Bronchial epithelial cell (primary cell): Measurements from ENCODE around the gene SLC46A3. TPM values are rescaled to one million over a fixed set of nuclear protein-coding genes. Genes with fewer than 3 reads are reported as not detected.

Experiments
- DNase-seq: peaks from one replicate; pipeline ENCODE4 v3.0.0-alpha.2; 2010; ENCODE audit warnings: low read depth
- FAIRE-seq: peaks from 2 replicates; lab custom pipeline; 2011; peaks lifted over from hg19 to GRCh38; lab: Jason Lieb, UNC
- H3K27me3 ChIP-seq: 2 replicates; pipeline ENCODE4 v1.5.1; 2011; ENCODE audit warnings: low read length; ENCODE audit not compliant: control insufficient read depth, insufficient read depth
- H3K36me3 ChIP-seq: 2 replicates; pipeline ENCODE4 v1.5.1; 2011; ENCODE audit warnings: low read length; ENCODE audit not compliant: control insufficient read depth, insufficient read depth
- H3K4me3 ChIP-seq: 2 replicates; pipeline ENCODE4 v1.5.1; 2011; ENCODE audit warnings: mild to moderate bottlenecking, low read depth, low read length, control low read depth
- total RNA-seq: library from RNA; depleted of rRNA; stranded (reverse); fragments of >200 nt; gene quantifications from 2 replicates; pipeline ENCODE4 v1.2.1, GENCODE V29; 2014
- TF ChIP-seq, protein P1 (sequence below): IDR thresholded peaks from 2 replicates; pipeline ENCODE4 v1.5.1; 2011; ENCODE audit warnings: mild to moderate bottlenecking, moderate library complexity, low read length, control low read depth, inconsistent platforms; ENCODE audit not compliant: insufficient read depth, severe bottlenecking

Gene SLC46A3
- total RNA-seq, 1 donor from 2014 or later: 0.79 TPM

DNA sequence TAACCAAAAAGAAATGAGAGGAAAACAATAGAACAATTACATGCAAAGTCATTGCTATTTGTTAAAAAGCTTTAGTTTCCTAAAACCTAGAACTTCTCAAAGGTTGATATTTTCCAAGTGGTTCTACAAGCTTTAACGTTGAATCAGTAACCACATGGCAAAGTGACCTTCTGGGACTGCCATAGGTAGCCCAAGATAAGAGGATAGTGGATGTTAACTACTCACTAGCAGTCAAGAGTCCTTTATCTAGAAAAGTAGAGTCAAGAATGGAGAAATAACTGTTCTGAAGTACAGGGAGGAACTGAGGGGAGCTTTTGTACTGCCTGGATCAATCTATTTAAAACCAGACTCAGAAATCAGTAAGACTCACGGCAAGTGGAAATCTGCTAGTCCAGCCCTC, 9.9 kb upstream of the SLC46A3 start:
- TF ChIP-seq, protein P1, sequence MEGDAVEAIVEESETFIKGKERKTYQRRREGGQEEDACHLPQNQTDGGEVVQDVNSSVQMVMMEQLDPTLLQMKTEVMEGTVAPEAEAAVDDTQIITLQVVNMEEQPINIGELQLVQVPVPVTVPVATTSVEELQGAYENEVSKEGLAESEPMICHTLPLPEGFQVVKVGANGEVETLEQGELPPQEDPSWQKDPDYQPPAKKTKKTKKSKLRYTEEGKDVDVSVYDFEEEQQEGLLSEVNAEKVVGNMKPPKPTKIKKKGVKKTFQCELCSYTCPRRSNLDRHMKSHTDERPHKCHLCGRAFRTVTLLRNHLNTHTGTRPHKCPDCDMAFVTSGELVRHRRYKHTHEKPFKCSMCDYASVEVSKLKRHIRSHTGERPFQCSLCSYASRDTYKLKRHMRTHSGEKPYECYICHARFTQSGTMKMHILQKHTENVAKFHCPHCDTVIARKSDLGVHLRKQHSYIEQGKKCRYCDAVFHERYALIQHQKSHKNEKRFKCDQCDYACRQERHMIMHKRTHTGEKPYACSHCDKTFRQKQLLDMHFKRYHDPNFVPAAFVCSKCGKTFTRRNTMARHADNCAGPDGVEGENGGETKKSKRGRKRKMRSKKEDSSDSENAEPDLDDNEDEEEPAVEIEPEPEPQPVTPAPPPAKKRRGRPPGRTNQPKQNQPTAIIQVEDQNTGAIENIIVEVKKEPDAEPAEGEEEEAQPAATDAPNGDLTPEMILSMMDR: no peak
- H3K27me3 ChIP-seq: no peaks in the 10 kb centered on the region
- DNase-seq: no peak
- FAIRE-seq: no peak
- H3K4me3 ChIP-seq: no peak overlapping the region
- H3K36me3 ChIP-seq: no peaks in the 10 kb centered on the region

DNA sequence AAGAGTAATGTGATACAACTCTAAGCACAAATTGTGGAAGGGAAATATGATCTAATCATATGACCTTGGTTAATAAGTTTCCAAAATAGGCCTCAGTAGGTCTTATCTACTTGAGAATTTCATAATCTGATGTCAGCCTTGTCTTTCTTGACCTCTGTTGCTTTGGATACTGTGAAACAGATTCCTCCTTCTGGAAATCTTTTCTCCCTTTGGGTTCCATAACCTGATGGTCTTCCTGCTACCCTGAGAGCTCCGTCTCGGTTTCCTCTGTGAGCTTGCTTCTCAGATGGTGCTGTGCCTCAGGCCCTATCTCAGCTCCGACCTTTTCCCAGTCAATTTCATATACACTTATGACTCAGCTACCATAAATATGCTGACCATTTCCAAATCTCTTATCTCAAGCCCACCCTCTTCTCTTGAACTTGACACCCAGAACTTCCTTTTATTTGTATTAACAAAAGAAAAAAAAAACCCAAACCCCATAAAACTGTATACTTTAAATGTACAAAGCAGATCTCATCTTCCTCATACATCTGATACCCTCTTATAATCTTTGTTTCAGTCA, 6.4 kb upstream of the SLC46A3 start:
- DNase-seq (no peak), FAIRE-seq (no peak)
- TF ChIP-seq, protein P1: no peak
- Histone ChIP-seq H3K27me3 (no peaks in the 10 kb centered on the region), H3K36me3 (no peaks in the 10 kb centered on the region), H3K4me3 (no peak overlapping the region)

DNA sequence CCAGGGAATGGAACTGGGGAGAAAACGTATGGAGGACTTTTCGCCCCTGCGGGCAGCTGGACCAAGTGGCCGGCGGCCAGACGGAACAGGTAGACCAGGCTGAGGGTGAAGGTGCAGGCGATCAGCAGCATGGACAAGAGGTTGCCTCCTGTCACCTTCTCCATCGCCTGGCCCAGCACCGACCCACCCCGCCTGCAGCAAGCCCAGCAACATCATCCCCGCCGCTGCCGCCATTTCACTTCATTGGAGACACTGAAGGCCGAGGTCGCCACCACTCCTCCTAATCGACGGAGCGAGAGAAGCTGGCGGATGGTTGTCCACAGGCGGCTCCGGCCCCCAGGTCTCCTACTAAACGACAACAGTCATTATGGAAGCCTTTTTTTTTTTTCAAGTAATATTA, 5.0 kb upstream of the SLC46A3 start:
- Histone ChIP-seq H3K27me3 (no peaks in the 10 kb centered on the region), H3K36me3 (no peaks in the 10 kb centered on the region), H3K4me3 (no peak overlapping the region)
- FAIRE-seq: no peak
- DNase-seq: no peak
- TF ChIP-seq, protein P1: no peak

DNA sequence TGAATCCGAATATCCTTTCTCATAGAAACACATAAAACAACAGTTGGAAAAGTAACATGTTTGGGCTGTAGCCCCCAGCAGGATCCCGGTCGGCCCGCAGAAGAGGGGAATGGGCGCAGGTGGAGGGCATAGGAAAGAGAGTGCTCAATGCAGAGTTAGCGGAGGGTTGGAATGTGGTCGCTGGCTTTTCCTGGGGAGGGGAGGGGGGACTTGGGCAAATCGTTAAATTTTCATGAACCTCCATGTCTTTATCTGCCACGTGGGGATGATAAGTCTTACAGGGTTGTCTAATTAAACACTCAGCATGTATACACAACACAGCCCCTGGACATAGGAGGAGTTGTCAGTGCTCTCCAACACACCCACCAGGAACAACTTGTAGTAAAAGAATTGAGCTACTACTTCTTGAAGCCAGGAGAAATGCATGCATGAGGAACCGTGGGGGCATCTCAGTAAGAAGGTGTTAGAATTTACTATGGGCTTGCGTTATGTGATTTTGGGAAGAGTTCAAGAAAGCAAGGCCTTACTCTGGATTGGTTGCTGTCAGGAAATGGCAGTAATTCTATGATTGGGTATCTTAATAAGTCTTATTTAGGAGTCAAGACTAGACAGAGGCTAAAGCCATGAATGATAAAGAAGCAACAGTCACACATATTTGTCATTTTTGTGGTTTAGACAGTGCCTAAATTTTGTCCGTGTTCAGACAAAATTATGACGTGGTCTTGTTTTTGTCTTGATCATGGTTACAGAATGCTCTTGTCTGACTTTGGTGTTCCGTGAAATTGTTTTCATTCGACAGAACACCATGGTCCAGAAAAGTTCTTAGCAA, 671 bp upstream of the SLC46A3 start:
- FAIRE-seq (no peak), DNase-seq (peak; percentile 32)
- no peaks in the 10 kb centered on the region for H3K36me3 ChIP-seq
- H3K27me3 ChIP-seq: no peaks in the 10 kb centered on the region
- TF ChIP-seq, protein P1: no peak
- peak overlapping the region; percentile 54 for H3K4me3 ChIP-seq

DNA sequence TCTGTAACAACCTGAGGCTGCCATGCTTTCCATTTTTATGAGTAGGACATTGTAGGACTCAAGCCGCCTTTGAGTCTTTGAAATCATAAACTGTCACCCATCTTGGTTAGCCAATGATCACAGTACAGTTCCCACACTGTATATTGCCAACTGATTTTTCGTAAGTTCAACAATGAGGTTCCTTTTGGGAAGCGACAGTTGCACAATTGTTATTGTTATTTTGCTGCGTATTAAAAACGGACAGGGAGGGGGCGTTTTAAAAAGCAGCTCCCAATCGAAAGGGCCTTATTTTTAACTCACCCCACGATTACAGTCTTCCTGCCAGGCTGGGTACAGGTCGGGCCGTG, 601 bp downstream of the SLC46A3 start:
- no peak for FAIRE-seq
- H3K27me3 ChIP-seq: no peaks in the 10 kb centered on the region
- TF ChIP-seq, protein P1: no peak
- DNase-seq: peak; percentile 11
- peak overlapping the region; percentile 54 for H3K4me3 ChIP-seq
- no peaks in the 10 kb centered on the region for H3K36me3 ChIP-seq
